A172 (cell line): ENCODE measurements around the gene RRAGC. TPM values are rescaled to one million over a fixed set of nuclear protein-coding genes. Genes with fewer than 3 reads are reported as not detected.
"Not testable (repeated sequence)": the region's sequence is repeated elsewhere in the genome, so short reads cannot be mapped to it uniquely, and the experiment has no call there.

ENCODE experiments used
- DNase-seq: peaks from one replicate; pipeline ENCODE4 v3.0.0-alpha.2; 2015; ENCODE audit warnings: low spot score
- total RNA-seq: library from RNA; depleted of rRNA; stranded (reverse); fragments of >200 nt; shearing (Covaris generic); gene quantifications from 2 replicates; pipeline ENCODE4 v1.2.3, GENCODE V29; 2014

The RRAGC gene
- total RNA-seq, 1 experiment from 2014 or later, result 35.3 TPM

GRCh38 chr1:38817267-38818174 lies 42.1 kb downstream of the RRAGC start:
- DNase-seq, result no peak

GRCh38 chr1:38815903-38816627 lies 43.5 kb downstream of the RRAGC start:
- DNase-seq, result no peak

DNA sequence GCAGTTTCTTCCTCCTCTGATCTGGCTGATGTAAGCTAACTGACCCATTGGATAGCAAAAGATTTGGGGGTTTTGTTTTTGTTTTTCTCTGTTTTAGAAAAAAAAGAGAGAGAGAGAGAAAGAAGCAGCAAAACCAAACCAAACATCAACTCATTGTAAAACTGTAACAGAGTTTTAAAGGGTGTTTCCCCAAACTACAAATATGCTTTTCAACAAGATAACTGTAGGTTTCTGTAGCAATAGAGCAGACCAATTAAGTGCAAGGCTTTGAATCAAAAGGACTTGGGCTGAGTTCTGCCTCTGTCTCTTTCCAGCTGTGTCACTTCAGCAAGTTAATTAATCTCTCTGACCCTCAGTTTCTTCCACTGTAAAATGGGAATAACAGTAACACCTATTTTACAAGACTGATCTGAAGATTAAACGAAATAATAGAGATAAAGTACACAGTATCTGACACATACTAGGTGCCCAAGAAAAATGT lies 44.5 kb downstream of the RRAGC start:
- no peak for DNase-seq

- DNase-seq, result no peak
These were observed 45.1 kb downstream of the RRAGC start for GRCh38 chr1:38814444-38814983.

GRCh38 chr1:38812981-38813380 lies 46.6 kb downstream of the RRAGC start:
- DNase-seq, result no peak

DNA sequence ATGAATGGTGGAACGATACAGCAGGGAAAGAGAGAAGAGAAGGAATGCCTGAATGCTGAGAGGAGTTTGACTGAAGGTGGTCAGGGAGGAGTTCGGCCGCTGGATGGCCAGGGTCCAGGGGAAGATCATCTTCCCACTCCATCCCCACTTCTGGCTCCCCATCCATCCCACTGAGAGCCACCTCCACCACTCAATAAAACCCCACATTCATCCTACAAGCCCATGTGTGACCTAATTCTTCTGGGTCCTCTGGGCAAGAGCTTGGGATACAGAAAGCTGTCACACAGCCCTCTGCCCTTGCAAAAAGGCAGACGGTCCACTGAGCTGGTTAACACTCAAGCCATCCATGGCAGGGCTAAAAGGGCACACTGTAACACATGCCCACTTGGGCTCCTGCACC lies 48.1 kb downstream of the RRAGC start:
- DNase-seq, result not testable (repeated sequence)

- no peak for DNase-seq
These were observed 53.5 kb downstream of the RRAGC start for GRCh38 chr1:38806090-38806489.

DNA sequence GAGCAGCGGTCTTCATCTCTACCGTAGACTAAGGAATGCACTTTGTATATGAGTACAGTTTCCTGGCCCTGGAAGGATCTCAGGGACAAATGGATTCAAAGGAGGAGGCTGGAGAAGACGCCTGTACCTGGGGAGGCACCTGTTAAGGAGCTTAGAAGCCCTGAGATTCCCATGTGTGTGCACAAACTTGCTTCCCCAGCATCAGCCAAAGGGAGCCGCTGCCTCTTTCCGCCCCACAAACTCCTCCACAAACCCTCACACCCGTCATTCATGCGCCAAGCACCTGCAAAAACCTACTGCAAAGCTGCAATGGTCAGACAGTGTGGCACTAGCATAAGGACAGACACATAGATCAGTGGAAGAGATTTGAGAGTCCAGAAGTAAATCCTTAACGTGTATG lies 54.5 kb downstream of the RRAGC start:
- DNase-seq, result no peak

GRCh38 chr1:38804062-38804886 lies 55.3 kb downstream of the RRAGC start:
- no peak for DNase-seq

DNA sequence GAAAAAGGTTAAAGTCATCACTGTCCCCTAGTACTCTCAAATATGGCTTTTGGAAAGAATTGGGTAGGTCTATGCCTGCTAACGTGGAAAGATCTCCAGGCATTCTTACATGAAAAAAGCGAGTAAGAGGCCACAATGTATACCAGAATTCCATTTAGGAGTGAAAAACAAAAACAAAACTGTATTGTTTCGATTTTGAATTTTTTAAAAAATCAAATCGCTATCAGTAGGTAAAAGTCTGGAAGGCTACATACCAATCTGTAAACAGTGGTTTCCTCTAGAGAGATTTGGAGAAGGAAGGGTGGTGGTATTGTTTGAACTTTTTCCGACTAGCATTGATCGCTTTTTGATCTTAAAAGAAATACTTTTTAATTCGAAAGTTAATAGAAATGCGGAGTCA lies 55.9 kb downstream of the RRAGC start:
- no peak for DNase-seq

- DNase-seq, result no peak
These were observed 58.6 kb downstream of the RRAGC start for GRCh38 chr1:38800720-38801671.

- no peak for DNase-seq
These were observed 66.3 kb downstream of the RRAGC start for GRCh38 chr1:38793299-38793698.

DNA sequence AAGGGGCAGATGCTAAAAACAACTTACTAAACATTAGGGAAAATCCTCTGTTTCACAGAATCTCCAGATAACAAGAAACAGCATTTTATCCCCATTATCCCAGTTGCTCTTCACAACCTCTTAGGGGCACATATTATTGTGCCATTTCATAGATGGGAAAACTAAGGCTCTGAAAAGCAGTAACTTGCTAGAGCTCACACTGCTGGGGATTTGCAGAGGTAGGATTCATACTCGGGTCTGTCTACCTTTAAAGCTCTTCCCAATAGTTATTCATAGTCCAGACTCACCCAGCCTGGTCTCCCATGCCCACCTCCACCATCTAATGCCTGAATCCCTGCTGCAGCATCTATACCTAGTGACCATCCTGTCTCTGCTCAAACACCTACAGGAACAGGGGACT lies 67.7 kb downstream of the RRAGC start:
- no peak for DNase-seq

DNA sequence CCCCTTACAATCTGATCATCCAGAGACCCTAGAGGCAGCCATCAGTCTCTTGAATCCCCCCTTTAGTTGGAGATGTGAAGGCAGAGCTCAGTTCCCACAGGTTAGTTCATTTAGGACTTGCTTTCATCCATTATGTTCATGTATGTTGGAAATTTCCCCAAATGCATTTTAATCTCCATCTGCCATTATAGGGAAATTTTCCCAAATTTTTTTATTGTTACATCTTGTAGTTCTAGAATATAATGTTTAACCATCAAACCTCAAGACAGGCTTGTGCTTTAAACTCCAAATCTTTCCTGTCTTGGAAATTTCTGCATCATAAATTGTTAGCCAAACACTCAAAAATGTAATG lies 68.4 kb downstream of the RRAGC start:
- no peak for DNase-seq

DNA sequence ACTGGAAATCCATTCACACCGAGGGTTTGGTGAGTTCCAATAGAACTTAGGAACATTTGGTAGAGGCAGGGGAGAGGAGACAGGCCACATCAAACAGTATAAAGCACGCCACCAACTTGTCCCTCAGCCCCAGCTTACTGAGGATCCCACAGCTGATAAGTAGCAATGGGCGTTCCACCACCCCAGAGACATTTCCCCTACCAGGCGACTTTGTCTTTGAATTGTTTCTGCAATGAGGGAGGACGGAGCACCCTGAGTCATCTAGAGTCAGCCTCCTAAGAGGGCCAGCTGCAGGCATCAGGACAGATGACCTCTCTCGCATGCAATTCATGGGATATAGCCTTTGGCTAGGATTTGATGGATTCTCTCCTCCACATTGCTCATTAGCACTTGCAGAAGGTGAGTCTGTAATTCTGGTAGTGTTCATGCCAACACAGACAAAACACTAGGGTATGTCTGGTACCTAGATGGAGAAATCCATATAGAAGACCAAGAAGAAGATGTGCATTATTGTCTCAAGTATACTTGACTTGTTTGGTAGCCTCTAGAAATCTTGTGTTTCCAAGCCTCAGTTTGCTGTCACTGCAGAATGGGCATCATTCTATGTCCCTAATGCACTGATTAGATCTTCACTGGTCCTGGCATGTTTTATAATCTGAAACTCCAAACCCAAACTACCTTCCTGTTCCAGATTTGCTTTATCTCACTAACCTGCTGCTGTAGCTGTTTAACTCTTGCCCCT lies 69.0 kb downstream of the RRAGC start:
- no peak for DNase-seq

DNA sequence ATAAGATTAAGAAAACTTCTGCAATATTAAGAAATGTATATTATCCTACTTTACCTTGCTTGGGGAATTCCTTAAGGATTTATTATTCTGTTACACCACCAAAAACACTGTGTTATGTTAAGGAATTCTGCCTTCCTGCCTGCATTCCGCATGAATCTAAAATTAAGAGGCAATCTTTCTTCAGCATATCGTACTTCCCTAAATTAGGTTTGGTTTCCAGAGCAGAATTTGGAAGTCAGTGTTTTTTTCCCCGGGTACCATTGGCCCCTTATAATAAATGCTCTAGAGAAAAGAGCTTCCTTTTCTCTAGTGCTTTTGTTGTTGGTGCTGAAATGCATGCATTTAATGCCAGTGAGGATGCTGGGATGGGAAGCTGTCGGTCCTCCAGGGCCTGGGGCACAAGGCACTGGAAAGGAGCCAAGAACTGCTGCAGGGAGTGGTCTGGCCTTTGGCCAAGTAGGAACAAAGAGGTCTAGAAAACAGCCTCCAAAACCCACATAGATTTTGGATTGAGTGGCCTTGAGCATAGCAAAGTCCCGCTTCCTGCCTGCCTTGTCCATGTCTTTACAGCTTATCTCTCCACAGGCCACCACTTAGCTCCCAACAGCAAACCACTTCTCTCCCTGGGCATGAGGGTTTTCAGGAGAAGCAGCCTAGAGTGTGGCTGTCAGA lies 69.9 kb downstream of the RRAGC start:
- no peak for DNase-seq

GRCh38 chr1:38788341-38789336 lies 70.9 kb downstream of the RRAGC start:
- no peak for DNase-seq
